Activated gamma-delta T cell (primary cell): ENCODE results near the gene TRO.

Experiments
- DNase-seq: peaks from one replicate; lab custom pipeline; 2025; lab: John Stamatoyannopoulos, UW
- total RNA-seq, 2 donors: gene quantifications; one replicate each; lab custom pipeline; 2026; lab: John Stamatoyannopoulos, UW

Gene TRO
- 7.1 to 9.6 reads per million in 2 donors for total RNA-seq

GRCh38 chrX:54920610-54921426, at the start of gene TRO:
TRO (plus strand) TSS chrX:54920824; CDS start chrX:54922247, 1,423 bp downstream.
- DNase-seq: no peak

- no peak for DNase-seq
These were observed 34.9 kb upstream of the TRO start for GRCh38 chrX:54885740-54886139.

DNA sequence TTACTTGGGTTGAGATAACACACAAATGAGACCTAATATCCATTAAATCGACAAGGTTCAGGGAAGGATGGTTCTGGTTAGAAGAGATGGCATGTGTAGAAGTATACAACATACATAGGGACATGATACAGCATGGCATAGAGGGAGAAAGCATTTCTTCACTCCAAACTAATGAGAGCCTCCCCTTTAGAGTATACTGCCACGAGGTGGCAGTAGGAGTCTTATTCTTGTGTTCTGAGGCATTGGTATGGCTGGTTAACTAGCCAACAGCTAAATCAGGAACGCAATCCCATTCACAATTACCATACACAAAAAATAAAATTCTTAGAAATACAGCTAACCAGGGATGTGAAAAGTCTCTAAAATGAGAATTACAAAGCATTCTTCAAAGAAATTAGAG, 29.1 kb upstream of the TRO start:
- DNase-seq: no peak

GRCh38 chrX:54894159-54894558, 26.5 kb upstream of the TRO start:
- no peak for DNase-seq

DNA sequence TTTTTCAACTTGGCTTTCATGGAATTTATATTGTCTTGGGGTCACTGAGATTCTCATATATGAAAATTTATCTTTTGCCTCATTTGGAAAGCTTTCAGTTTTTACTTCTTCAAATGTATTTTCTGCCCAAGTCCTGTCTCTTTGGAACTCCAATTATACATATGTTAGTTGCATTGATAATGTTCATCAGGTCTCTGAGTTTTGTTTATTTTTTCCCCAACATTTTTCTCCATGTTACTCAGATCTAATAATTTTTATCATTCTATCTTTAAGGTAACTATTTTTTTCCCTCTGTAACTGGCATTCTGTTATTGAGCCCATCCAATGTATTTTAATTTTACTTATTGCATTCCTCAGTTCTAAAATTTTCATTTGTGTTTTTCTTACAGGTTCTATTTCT, 10.7 kb upstream of the TRO start:
- DNase-seq: no peak

DNA sequence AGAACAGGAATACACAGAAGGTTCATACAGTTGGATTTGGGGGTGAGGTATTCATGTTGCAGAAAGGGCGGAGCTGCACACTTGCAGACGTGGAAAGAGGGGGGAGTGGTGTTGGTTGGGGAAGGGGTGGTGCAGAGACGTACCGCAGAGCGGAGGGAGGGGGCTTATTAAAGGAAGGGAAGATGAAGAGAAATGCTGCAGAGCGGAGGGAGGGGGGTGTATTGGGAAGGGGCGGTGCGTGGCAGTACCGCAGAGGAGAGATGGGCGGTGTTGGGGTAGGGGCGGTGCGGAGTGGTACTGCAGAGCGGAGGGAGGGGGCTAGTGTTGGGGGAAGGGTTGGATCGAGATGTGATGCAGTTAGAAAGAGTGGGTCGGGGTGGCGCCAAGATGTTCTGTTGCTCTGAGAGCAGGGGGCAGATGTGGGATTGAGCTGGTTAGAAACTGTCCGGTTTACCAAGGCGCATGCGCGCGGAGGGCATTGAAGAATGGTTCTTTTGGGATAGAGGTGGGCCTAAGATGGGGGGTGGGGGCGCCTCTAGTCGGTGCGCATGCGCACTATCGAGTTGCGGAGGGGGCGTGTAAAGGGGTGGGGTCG, 900 bp downstream of the TRO start:
- DNase-seq: no peak

GRCh38 chrX:54922547-54922946, 1.9 kb downstream of the TRO start:
- DNase-seq: no peak

DNA sequence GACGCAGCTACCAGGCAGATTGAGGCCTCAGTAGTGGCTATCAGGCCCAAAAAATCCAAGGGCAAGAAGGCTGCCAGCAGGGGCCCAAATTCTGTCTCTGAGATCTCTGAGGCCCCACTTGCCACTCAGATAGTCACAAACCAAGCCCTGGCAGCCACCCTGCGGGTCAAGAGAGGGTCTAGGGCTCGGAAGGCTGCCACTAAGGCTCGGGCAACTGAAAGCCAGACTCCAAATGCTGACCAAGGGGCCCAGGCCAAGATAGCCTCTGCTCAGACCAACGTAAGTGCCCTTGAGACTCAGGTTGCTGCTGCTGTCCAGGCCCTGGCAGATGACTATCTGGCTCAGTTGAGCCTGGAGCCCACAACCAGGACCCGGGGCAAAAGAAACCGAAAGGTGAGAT, 2.8 kb downstream of the TRO start:
- no peak for DNase-seq

GRCh38 chrX:54926978-54927377, 6.4 kb downstream of the TRO start:
- DNase-seq: no peak

- no peak for DNase-seq
These were observed 8.3 kb downstream of the TRO start for GRCh38 chrX:54928876-54929275.

GRCh38 chrX:54930291-54931049, 9.8 kb downstream of the TRO start:
- DNase-seq: no peak

- DNase-seq: no peak
These were observed 10.5 kb downstream of the TRO start for GRCh38 chrX:54931107-54931506.

GRCh38 chrX:54933150-54933826, 12.7 kb downstream of the TRO start:
- no peak for DNase-seq

DNA sequence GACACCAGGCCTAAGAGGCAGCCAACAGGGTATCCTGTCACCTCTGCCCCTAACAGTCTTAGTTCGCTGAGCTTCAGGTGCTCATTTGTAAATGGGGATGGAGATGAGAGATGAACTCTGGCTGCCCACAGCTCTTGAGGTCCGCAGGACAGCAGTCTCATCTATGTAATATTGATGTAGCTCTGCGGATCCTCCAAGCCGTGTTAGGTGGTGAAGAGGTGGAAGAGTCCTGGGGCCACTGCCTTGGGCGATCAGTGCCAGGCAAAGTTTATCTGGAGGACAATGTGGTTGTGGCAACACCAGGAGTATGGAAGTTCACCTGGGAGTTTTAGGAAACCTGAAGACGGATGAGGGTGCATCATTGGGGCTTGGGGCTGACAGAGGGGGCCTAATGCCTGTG, 13.4 kb downstream of the TRO start:
- DNase-seq: no peak

- no peak for DNase-seq
These were observed 14.3 kb downstream of the TRO start for GRCh38 chrX:54934890-54935289.

GRCh38 chrX:54935306-54935705, 14.7 kb downstream of the TRO start:
- DNase-seq: no peak

DNA sequence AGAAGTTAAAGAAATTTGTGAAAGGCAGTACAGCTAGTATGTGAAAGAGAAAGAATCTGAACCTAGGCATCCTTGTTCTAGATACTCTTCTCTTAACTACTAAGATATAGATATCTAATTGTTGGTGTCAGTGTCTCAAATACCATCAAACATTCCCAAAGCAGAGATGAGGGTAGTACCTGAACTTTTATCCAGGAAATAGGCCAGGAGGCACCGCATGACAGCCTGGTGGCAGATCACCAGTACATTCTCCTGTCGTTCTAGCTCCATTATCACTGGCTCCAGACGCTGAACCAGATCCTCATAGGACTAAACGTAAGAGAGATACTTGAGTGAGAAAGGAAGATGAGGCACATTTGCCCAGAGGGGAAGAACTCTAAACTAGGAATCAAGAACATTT, 16.8 kb downstream of the TRO start:
- DNase-seq: no peak

- no peak for DNase-seq
These were observed 24.2 kb downstream of the TRO start for GRCh38 chrX:54944816-54945215.

DNA sequence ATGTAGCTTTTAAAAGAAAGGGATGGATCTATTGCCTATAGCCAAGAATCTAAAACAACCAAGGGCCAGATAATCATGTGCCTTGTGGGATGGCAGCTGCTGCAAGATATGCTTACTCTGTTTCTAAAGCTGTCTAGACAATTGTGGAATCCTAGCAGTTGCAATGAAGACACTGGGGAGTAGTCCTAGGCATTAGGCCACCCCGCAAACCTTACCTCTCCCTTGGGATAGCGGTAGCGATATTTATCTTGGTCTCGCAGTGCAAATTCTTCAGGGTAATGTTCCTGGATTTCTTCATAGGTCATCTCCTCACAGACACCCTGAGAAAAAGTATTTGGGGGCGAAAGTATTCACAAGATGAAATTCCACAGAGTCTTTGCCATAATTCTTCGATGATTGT, 24.6 kb downstream of the TRO start:
- no peak for DNase-seq

DNA sequence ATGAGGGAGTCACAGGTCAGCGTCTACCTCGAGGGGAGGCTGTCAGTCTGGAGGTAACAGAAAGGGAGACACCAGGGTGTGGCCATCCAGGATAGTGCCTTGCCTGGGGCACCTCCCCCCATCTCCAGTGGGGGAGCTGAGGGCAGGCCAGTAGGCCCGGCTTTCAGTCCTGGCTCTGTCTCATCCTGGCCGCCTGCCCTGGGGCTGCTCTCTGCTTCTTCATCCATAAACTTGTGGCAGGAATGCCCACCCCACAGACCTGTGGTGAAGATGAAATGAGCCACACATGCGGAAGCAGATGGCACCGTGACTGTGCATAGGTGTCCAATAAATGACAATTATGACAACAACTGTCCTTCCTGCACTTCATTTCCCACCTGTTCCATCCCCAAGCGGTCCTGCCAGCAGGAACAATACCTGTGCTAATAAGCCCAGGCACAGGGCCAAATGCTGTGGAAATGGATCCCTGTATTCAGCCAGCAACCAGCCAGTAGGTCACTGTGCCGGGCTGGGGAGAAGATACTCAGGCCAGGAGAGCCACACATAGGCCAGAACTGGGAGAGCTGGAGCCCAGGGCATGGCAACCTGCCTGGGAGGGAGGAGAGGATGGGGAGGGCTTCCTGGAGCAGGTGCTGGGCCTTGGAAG, 30.2 kb downstream of the TRO start:
- no peak for DNase-seq

DNA sequence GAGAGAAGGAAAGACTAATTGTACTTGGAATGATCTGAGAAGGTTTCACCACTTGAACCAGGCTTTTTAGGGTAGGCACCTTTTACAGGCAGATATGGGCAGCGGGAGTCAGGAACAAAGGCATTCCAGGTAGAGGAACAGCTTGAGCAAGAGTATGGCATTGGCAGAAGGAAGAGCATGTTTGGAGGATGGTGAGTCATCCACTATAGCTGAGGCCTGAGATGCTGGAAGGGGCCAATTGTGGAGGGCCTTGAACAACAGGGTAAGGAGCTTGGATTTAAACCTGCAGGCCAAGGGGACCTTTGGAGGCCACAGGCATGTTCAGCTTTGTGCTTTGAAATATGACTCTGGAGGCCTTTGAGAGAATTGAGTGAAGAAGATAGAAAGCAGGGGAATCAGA, 41.1 kb downstream of the TRO start:
- DNase-seq: no peak
